GM19240 (cell line): ENCODE data around the gene FAM117A.
"Not testable (repeated sequence)": the region's sequence is repeated elsewhere in the genome, so short reads cannot be mapped to it uniquely, and the experiment has no call there.

Experiments
- DNase-seq: peaks from one replicate; pipeline ENCODE4 v3.0.0; 2011; ENCODE audit warnings: low spot score; ENCODE audit not compliant: insufficient read length

FAM117A gene

DNA sequence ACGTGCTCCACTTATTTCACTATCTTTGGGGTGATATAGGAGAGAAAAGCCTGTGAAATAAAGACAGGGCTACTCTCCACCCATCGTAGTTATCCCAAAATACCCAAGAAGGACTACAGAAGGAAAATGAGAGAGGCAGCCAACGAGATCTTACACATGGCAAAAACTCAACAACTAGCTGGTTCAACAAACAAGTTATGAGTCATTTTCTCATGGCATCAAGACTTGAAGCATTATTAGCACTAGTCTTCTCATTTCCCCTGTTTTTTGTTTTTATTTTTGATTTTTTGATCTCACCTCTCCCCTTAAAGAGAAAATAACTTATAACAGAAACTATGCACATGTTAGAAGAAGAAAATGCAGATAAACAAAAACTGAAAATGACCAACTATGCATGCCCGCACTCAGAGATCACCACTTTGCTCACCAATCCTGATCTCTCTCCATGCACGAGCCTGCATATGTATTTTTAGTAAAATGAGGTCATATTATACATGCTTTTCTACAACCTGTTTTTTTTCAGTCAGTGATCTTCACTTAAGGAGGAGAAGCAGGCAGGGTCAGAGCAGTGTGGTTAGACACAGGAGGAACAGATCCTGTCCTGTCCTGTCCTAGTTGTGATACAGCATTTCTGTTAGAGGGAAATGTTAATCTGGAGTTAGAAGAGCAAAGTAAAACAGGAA is 22.8 kb downstream of the FAM117A start:
- no peak for DNase-seq

DNA sequence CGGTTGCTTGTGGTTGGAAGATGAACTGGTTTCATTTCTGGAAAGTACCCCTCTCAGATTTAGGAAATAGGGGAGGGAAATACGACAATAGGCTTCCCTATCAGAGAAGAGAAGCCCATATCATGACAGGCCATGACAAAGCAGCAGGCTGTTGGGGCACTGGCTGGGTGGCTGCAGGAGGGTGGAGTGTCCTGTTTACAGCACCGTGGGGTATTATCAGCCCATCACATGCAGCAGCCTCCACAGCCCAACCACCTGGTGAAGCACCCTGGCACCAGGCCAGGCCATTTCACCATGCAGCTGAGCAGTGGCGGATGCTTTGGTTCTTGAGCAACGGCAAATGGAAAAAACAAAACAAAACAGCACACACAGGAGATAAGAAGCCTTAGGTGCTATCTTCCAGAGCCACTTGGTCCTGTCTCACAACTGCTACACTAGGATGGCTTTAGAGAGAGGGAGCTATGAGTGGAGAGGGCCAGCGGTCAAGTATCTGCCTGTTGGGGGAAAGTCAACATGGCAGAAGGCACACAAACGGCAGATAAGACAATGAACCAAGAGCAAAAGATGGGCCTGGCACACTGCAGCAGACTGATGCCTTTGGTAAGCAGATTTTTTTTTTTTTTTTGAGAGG is 24.2 kb downstream of the FAM117A start:
- no peak for DNase-seq

DNA sequence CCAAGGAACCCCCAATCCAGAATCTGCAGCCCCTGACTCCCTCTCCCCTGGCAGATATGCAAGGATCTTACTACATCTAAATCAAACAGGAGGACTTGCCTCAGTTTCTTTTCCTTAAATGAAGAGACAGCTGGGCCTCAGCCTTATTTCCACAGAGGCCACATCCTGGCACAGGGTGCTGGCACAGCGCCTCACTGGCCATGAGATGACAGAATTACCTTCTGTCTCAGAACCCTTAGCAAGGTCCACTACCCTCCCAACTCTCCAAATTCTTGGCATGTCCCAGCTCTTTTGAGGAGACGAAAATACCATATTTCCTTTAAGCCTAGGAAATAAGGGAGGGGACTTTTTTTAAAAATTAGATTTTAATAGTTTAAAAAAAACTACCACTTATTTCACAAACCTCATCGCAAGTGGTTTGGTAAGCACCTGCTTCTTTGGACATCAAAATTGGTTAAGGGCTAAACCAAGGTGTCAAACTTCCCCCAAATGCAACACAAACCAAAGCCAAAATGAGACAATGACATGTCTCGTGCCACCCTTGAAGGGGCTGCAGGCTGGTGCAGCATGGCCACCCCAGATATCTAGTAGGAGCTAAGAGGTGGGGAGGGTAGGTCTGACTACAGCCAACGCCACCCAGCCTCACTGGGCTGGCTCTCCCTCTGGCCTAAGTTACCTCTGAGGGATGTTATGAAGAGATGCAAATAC is 25.3 kb downstream of the FAM117A start:
- no peak for DNase-seq

DNA sequence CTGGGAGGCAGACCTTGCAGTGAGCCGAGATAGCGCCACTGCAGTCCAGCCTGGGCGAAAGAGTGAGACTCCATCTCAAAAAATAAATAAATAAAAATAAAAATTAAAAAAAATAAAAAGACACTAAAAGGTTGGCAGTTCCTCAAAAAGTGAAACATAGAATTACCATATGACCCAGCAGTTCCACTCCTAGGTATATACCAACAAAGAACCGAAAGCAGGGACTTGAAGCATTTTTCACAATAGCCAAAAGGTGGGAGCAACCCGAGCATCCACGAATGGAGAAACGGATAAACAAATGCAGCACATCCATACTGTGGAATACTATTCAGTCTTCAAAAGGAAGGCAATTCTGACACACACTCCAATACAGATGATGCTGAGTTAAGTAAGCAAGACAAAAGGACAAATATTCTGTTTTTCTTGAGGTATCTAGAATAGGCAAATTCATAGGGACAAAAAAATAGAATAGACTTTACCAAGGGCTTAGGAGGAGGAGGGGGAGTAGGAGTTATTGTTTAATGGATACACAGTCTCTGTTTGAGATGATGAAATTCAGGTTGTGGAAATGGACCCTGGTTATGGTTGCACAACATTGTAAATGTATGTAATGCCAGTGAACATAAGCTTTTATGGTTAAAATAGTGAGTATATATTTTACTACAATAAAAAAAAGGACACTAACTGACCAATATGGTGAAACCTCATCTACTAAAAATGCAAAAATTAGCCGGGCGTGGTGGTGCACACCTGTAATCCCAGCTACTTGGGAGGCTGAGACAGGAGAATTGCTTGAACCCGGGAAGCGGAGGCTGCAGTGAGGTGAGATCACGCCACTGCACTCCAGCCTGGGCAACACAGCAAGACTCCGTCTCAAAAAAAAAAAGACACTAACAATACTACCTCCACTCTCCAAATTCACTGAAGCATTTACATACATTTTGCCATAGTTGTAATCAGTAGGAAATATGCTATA is 29.1 kb downstream of the FAM117A start:
- DNase-seq, result no peak

DNA sequence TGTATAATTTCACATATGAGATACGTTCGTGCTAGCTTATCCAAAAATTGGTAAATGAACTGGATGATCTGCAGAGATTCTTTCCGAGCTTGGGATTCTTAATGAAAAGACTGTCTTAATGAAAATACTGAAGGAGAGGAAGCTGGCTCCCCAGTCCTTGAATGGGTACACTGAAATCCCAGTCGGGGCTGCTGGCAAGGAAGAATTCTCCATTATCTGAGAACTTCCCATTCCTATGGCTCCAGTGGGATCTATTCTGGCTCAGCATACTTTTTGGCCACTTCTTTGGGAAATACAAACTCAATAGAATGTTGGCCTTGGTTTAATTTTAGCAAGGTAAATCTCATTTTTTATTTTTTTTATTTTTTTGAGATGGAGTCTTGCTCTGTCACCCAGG is 32.5 kb downstream of the FAM117A start:
- DNase-seq, result no peak

DNA sequence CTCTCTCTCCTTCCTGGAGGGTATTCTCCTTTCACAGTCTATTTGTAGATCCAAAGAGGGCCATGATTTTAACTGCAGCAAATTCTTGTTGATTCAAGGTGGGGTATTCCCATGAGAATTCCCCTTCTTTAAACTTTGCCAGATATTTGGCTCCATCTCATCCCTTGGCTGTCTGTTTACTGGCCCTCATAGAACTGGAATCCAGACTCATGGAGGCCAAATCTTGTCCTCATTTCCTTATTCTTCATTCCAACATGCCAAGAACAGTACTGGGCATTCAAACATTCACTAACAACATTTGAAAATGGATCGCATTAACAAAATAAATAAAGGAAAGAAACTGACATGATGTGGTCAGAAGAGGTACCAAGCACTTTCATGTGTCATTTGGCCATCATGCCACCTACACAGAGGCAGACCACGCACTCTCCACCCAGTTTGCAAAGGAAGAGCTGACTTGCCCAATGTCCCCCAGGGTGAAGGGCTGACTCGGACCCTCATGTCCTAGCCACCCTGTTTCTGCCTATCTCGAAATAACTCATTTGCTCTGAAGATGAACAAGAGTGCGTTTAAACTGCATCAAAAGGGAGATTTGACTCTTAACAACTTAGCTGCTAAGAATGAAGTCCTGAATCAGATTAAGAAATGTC is 33.0 kb downstream of the FAM117A start:
- DNase-seq, result no peak

DNA sequence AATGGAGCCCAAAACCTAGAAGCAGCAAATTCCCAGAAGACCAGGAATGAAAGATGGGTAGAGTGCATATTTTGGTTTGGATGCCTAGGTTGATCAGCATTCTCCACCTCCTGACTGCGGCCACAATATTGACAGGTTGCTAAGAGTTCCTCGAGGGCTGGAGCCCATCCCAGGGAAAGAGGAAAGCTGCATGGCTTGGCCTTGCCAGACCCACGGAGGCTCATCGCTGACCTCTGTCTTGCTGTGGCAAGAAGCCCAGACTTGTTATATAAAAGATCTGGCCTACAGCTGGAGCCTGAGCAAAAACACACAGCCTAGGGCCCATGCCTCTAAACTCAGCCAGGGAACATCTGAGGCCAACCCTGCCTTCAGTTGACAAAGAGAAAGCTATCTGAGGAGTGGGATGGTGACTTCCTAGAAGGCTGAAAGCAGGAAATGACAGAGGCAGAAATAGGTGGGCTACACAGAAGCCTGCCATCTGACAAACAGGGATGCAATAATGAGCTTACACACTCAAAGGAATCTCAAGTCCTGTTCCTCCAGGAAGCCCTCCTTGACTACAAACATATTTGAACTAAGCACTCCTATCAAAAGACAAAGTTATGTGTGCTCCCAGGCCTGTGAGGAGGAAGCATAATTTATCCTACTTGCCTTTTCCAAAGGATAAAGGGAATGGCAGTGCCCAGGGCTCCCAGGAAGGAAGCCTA is 33.7 kb downstream of the FAM117A start:
- no peak for DNase-seq

DNA sequence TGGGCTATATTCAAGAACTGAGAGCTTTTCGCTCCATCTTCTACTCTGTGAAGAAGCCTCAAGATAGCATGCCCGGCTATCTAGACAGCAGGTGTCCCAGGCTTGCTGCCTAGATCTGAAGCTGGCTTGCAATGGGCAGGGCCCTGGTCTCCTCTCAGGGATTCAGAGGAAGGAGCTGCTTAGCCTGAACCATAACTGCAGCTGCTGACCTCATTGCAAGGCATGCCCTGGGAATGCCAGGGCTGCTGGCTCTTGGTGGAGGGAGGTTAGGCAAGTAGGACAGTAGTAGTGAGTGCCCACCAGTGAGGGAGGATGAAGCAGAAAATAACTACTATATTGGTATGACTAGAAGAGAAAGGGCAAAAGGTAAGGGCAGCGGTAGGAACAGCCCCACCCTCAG is 34.9 kb downstream of the FAM117A start:
- no peak for DNase-seq

DNA sequence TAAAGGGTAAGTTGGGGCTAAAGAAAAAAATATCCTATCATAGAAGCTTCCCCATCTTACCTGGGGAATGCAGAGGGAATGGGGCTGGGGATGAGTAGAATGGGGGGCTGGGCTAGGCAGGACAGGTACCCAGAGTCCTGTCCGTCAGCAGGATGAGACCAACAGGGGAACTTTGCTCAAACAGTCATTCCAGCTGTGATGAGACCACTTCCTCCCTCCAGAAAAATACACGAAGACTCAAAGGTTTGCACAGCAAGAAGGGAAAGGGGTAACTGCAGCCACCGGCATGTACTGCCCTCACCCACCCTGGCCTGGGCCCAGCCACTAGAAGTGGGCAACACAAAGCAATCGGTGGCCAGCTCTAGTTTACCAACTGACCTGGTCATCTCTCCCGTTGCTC is 35.5 kb downstream of the FAM117A start:
- no peak for DNase-seq

DNA sequence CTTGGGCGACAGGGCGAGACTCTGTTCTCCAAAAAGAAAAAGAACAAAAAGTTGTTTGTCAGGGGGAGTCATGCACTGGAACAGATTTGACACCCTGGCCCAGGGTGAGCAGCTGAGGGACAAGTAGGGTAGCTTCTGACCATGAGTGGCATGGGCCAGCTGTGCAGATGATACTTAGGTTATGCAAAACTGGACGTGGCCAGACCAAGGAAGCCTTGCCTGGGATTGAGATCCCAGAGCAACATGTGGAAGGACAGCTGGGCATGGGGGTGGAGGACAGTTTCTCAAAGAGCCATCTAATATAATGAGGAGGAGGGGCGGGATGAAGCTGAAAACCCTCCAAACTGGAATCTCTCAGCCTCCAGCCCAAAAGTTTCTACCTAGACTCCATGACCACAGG is 36.6 kb downstream of the FAM117A start:
- no peak for DNase-seq

DNA sequence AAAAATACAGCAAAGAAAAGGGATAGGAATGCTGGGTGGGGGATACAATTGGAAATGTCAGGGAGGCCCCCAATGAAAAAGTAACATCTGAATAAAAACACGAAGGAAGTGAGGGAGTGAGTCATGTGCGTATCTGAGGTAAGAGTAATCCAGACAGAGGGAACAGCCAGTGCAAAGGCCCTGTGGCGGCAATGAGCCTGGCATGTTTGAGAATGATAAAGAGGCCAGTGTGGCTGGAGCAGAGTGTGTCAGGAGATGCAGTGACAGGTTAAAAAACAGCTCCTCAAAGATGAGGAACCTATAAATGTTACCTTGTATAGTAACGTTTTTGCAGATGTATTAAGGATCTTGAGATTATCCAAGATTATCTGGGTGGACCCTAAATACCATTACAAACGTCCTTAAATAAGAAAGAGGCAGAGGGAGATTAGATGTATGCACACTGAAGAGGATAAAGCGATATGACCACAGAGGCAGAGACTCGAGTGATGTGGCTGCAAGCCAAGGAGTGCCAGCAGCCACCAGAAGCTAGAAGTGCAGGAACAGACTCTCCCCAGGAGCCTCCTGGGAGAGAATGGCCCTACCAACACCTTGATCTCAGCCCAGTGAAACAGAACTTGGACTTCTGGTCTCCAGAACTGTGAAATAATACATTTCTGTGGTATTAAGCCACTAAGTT is 38.3 kb downstream of the FAM117A start:
- no peak for DNase-seq

DNA sequence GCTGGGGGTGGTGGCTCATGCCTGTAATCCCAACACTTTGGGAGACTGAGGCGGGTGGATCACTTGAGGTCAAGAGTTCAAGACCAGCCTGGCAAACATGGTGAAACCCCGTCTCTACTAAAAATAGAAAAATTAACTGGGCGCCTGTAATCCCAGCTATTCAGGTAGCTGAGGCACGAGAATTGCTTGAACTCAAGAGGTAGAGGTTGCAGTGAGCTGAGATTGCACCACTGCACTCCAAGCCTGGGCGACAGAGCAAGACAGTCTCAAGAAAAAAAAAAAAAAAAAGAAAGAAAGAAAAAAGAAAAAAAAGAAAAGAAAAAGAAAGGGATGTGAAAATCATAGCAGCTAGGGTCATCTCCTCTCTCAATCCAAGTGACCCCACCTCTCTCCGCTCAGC is 39.4 kb downstream of the FAM117A start:
- not testable (repeated sequence) for DNase-seq

DNA sequence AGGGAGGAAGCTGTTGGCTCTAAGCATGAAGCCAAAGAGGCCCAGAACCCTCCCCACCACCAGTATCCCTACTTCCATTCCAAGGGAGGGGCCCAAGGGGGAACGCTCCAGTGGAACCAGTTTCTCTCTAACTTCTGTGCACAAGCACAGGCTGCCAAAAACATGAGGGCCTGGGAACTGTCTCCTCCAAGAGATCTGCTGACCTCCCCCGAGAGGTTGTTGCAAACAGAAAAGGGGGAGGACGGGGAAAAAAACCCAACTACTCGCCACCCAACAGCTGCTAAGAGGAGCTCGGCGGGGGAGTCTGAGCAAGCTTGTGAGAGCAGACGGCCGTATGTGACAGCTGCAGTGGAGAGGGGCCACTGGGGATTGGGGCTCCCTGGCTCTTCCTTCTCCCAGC is 40.5 kb downstream of the FAM117A start:
- DNase-seq, result no peak

DNA sequence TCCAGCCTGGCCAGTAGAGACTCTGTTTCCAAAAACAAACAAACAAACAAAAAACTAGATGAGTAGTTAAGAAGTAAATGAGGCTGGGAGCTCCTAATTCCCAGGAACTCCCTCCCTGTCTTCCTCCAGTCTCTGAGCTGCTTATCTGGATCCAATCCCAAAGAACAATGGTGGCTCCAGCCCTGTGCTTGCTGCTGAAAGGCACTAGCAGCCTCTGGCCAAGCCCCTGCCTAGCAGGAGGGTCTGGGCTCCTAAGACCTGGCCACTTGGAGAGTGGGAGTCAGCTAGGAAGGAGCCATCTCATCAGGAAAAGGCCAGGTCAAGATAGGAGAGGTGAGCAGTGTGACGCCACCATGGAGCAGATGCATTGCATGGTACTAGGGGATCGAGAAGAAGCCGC is 41.9 kb downstream of the FAM117A start:
- no peak for DNase-seq

DNA sequence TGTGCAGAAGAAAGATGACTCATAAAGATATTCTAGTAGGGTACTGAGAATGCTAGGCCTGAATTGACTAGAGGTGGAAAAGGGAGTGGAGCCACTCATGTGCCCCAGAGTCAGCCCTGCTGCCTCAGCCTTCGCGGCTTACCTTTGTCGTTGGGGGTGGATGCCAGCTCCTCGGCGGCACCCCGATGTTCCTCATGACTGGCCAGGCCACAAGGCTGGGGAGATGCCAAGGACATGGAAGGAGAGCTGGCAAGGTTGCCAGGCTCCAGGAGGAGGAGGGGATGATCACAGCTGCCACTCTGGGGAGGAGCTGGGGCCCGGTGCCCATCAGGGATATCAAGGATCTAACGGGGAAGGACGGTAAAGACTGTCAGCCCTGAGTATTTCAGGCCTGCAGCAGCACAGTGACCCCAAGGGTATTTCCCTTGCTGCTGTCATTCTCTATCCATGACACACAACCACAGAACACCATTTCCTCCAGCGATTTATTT is 46.5 kb downstream of the FAM117A start:
- no peak for DNase-seq

DNA sequence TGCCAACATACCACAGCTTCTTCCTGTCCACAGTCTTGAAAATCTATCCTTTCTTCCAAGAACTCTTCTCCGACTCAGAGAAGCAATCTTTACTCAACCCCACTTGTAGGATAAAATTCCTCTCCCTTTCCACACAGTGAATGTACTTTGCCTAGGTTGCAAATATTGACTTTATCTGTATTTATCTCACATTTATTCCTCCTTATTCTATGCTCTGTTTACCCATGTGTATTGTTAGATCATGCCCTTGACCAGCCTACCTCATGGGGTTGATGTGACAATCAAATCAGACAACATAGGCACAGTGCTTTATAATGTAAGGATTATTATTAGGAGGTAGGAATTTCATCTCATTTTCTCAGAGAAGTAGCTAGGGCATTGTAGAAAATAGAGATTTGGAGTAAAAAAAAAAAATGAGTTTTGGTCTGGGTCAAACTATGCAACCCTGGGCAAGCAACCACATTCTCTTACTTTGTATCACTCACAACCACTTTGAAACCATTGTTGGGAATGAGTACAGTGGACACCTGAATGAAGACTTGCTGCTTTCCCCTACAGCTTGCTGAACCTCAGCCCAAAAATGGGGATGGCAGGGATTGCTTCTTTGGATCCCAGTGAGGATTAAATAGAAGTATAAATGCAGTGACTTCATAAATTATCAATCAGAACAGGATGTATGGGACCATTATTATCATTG is 47.1 kb downstream of the FAM117A start:
- DNase-seq, result no peak

DNA sequence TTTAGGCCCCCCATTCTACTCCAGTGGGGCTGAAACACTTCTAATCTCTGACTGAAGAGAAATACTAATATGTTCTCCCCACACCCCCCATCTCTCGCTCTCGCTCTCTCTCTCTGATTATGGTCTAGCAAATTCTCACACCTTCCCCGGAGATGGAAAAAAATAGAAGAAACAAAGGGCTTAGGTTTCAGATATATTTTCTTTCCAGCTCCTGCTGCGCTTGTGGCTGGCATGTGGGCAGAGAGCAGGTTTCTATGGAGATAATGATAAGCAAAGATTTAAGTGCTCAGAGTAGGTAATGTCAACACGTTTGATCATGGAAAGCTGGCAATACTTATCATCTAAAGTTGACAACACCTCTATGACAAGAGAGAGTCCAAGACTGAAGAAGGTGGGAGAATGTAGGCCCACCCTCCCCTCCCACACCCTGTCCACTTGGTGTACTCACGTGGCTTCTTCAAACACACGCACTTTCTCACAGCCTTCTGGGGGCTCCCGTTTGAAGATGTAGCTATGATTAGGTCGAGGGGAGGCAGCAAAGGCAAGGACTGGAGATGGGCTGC is 48.1 kb downstream of the FAM117A start:
- DNase-seq, result no peak

DNA sequence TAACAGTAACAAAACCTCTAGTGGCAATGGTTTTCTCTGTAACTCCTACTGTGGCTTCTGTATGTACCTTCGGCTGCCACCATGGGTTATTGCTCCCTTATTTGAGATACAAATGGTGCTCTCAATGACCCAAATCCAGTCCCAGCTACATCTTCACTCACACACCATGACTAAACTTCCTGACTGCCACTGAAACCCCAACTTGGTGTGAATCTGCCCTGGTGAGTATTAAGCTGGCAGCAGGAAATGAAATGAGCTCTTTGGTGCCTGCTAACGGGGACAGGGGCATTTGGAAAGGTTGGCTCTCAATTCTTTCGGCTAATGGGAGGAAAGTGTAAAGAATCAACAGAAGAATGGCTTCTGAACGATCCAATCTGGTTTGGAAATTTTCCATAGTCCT is 48.7 kb downstream of the FAM117A start:
- no peak for DNase-seq
